HG03066 (cell line): ENCODE results near the gene NAPEPLD.
"Not testable (repeated sequence)": the region's sequence is repeated elsewhere in the genome, so short reads cannot be mapped to it uniquely, and the experiment has no call there.

ENCODE experiments used
- ATAC-seq: cut with Tn5 transposase; IDR thresholded peaks from one replicate; pipeline ENCODE4 v1.9.1; 2021; ENCODE audit warnings: low read depth; ENCODE audit not compliant: unreplicated experiment

The NAPEPLD gene

GRCh38 chr7:103148994-103149807 lies at the start of gene NAPEPLD:
TSS of gene NAPEPLD (minus strand) at chr7:103149099. CDS start at chr7:103128776, 20,323 bp downstream.
- peak; percentile 83 for ATAC-seq

GRCh38 chr7:103198079-103198478 lies 49.2 kb upstream of the NAPEPLD start:
- not testable (repeated sequence) for ATAC-seq

- not testable (repeated sequence) for ATAC-seq
Measured at GRCh38 chr7:103195364-103195763, 46.5 kb upstream of the NAPEPLD start.

GRCh38 chr7:103172415-103173146 lies 23.7 kb upstream of the NAPEPLD start:
- not testable (repeated sequence) for ATAC-seq

- ATAC-seq = not testable (repeated sequence)
Measured at GRCh38 chr7:103171695-103172414, 23.0 kb upstream of the NAPEPLD start.

GRCh38 chr7:103166921-103167544 lies 18.1 kb upstream of the NAPEPLD start:
- ATAC-seq = not testable (repeated sequence)

GRCh38 chr7:103163087-103163825 lies 14.4 kb upstream of the NAPEPLD start:
- ATAC-seq = not testable (repeated sequence)

- not testable (repeated sequence) for ATAC-seq
Measured at GRCh38 chr7:103162641-103163040, 13.7 kb upstream of the NAPEPLD start.

GRCh38 chr7:103161998-103162616 lies 13.2 kb upstream of the NAPEPLD start:
- ATAC-seq = not testable (repeated sequence)

- not testable (repeated sequence) for ATAC-seq
Measured at GRCh38 chr7:103159072-103159471, 10.2 kb upstream of the NAPEPLD start.

- not testable (repeated sequence) for ATAC-seq
Measured at GRCh38 chr7:103155331-103156024, 6.6 kb upstream of the NAPEPLD start.

- no peak for ATAC-seq
Measured at GRCh38 chr7:103154042-103154441, 5.1 kb upstream of the NAPEPLD start.

- not testable (repeated sequence) for ATAC-seq
Measured at GRCh38 chr7:103152744-103153617, 4.1 kb upstream of the NAPEPLD start.

GRCh38 chr7:103151993-103152676 lies 3.2 kb upstream of the NAPEPLD start:
- ATAC-seq = not testable (repeated sequence)

GRCh38 chr7:103150192-103150591 lies 1.3 kb upstream of the NAPEPLD start:
- ATAC-seq = no peak

- peak; percentile 8 for ATAC-seq
Measured at GRCh38 chr7:103149808-103150180, 895 bp upstream of the NAPEPLD start.
